Endothelial cell of umbilical vein (primary cell): ENCODE results near the gene CFAP46.

ENCODE experiments used
- EZH2 ChIP-seq: IDR thresholded peaks from 2 replicates; pipeline ENCODE4 v1.6.1; 2012; ENCODE audit warnings: borderline replicate concordance, low read depth, mild to moderate bottlenecking, moderate library complexity, low read length, inconsistent platforms; ENCODE audit not compliant: severe bottlenecking
- FOS ChIP-seq: IDR thresholded peaks from 2 replicates; pipeline ENCODE4 v1.6.1; 2011; ENCODE audit warnings: mild to moderate bottlenecking, low read length, moderate library complexity, borderline replicate concordance; ENCODE audit not compliant: insufficient read depth
- GATA2 ChIP-seq: IDR thresholded peaks from 2 replicates; pipeline ENCODE4 v1.7.0; 2011; ENCODE audit warnings: low read depth, mild to moderate bottlenecking, moderate library complexity, mixed read lengths, low read length; ENCODE audit not compliant: insufficient read length, insufficient read depth
- JUN ChIP-seq: IDR thresholded peaks from 2 replicates; pipeline ENCODE4 v1.6.1; 2011; ENCODE audit warnings: borderline replicate concordance, low read depth; ENCODE audit not compliant: insufficient read length, insufficient read depth
- MYC ChIP-seq: IDR thresholded peaks from one replicate; pipeline ENCODE4 v1.6.1; 2011; ENCODE audit warnings: mild to moderate bottlenecking, low read depth, low read length
- POLR2A ChIP-seq: IDR thresholded peaks from 2 replicates; pipeline ENCODE4 v1.6.1; 2012; ENCODE audit warnings: low read depth, mild to moderate bottlenecking, control low read depth, low read length
- POLR2AphosphoS5 ChIP-seq: IDR thresholded peaks from 2 replicates; pipeline ENCODE4 v1.6.1; 2012; ENCODE audit warnings: low read depth, mild to moderate bottlenecking, control low read depth, low read length, moderate library complexity; ENCODE audit not compliant: insufficient read depth
- TF ChIP-seq, protein P1 (sequence below), 2 donors: IDR thresholded peaks; 1 replicate in 1 of 2; 2 replicates in 1 of 2; pipeline ENCODE4 v1.5.1; 2011; ENCODE audit warnings: low read length in 2 of 2, mild to moderate bottlenecking in 2 of 2, moderate library complexity in 2 of 2, control low read depth in 1 of 2, inconsistent platforms in 1 of 2, low read depth in 1 of 2; ENCODE audit not compliant: insufficient read depth in 1 of 2; ENCODE audit errors: extremely low read depth in 1 of 2
- TF ChIP-seq, protein P2 (sequence below): IDR thresholded peaks from 2 replicates; pipeline ENCODE4 v1.6.1; 2011; ENCODE audit not compliant: insufficient read depth, insufficient read length

DNA sequence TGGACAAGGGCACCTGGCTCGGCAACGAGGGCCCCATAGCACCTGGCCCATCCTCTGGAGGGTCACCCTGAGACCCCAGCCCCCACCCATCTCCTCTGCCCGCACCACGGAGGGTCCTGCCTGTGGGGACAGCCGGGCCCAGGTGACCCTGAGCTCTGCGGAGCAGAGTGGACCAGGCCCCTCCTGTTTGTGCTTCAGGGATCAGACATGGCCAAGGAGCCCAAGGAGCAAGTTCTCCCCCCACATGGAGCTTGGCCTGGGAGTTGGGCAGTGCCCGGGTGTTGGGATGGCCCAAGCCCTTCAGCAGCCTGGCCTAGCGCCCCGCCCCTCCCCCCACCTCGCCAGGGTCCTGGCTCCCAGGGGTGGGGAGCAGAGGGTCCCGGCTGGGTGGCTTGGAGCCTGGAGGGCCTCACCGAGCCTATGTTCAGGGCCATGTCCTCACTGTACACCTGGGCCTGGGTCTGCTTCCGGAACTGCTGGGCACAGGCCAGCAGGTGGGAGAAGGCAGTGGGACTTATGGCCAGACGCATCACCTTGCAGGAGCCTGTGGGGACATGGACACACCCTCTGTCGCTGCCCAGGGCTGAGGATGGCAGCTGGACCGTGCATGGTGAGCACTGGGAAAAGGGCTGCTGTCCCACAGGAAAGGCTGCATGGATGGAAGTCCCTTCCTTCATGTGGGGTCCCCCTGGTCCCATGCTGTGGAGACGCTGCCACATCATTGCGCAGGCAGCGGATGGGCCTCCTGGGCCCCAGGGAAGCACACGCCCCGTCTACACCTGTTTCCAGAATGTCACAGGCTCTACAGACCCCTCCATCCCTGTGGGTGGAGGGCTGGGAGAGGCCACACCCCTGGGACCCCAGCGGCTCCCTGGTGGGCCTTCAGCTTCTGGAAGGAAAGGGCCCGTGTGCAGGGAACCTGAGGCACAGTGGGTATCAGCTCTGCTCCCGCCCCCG lies 107.2 kb downstream of the CFAP46 start:
- TF ChIP-seq POLR2A (no peak), EZH2 (no peak), FOS (no peak), POLR2AphosphoS5 (no peak), JUN (no peak), MYC (no peak), GATA2 (no peak)
- TF ChIP-seq, protein P1, sequence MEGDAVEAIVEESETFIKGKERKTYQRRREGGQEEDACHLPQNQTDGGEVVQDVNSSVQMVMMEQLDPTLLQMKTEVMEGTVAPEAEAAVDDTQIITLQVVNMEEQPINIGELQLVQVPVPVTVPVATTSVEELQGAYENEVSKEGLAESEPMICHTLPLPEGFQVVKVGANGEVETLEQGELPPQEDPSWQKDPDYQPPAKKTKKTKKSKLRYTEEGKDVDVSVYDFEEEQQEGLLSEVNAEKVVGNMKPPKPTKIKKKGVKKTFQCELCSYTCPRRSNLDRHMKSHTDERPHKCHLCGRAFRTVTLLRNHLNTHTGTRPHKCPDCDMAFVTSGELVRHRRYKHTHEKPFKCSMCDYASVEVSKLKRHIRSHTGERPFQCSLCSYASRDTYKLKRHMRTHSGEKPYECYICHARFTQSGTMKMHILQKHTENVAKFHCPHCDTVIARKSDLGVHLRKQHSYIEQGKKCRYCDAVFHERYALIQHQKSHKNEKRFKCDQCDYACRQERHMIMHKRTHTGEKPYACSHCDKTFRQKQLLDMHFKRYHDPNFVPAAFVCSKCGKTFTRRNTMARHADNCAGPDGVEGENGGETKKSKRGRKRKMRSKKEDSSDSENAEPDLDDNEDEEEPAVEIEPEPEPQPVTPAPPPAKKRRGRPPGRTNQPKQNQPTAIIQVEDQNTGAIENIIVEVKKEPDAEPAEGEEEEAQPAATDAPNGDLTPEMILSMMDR (IDR thresholded peaks at IDR 0.05; ENCODE audit: extremely low read depth in 1 of 2, insufficient read depth in 1 of 2, low read depth in 1 of 2, low read length in 2 of 2), result no peak
- TF ChIP-seq, protein P2, sequence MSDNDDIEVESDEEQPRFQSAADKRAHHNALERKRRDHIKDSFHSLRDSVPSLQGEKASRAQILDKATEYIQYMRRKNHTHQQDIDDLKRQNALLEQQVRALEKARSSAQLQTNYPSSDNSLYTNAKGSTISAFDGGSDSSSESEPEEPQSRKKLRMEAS, result no peak
